GM10266 (cell line): Measurements from ENCODE around the gene STX5.

Source experiments
- DNase-seq: peaks from one replicate; pipeline ENCODE4 v3.0.0; 2012; ENCODE audit errors: extremely low spot score
- CTCF ChIP-seq: IDR thresholded peaks from 2 replicates; pipeline ENCODE4 v1.5.1; 2012; ENCODE audit warnings: mild to moderate bottlenecking, low read depth; ENCODE audit not compliant: control insufficient read depth, insufficient read depth; ENCODE audit errors: missing control alignments

STX5 gene

GRCh38 chr11:62786318-62787004 is 45.4 kb downstream of the STX5 start:
- DNase-seq = peak; percentile 92
- TF ChIP-seq CTCF = peak; percentile 98

GRCh38 chr11:62782753-62783152 is 49.1 kb downstream of the STX5 start:
- no peak for DNase-seq
- TF ChIP-seq CTCF = no peak

GRCh38 chr11:62778441-62778840 is 53.4 kb downstream of the STX5 start:
- no peak for TF ChIP-seq CTCF
- no peak for DNase-seq

- TF ChIP-seq CTCF = no peak
- peak; percentile 45 for DNase-seq
Measured at GRCh38 chr11:62777389-62777788, 54.5 kb downstream of the STX5 start.

GRCh38 chr11:62775646-62776045 is 56.2 kb downstream of the STX5 start:
- TF ChIP-seq CTCF = no peak
- DNase-seq = no peak

- no peak for TF ChIP-seq CTCF
- DNase-seq = no peak
Measured at GRCh38 chr11:62774407-62774806, 57.4 kb downstream of the STX5 start.

- DNase-seq = peak; percentile 89
- no peak for TF ChIP-seq CTCF
Measured at GRCh38 chr11:62771144-62772021, 60.5 kb downstream of the STX5 start, which contains the start of gene TAF6L. Gene TAF6L, plus strand, starts transcription at chr11:62771396. Its CDS starts 4,388 bp downstream, at chr11:62775784.
